MCF 10A (cell line): Measurements from ENCODE around the gene UBE2I. TPM values are rescaled to one million over a fixed set of nuclear protein-coding genes. Genes with fewer than 3 reads are reported as not detected.
A peak's percentile ranks its signal among the peaks of the same experiment; 100 is the strongest.
"Not testable (repeated sequence)": the region's sequence is repeated elsewhere in the genome, so short reads cannot be mapped to it uniquely, and the experiment has no call there.

ENCODE experiments used
- BruUV-seq: library from RNA; stranded (reverse); fragments of 400-500 nt; replicated peaks from 2 replicates; lab custom pipeline; 2021; lab: Mats Ljungman, UMichigan
- CTCF ChIA-PET: fragments of 300-600 bp; sonication (Branson Sonifier 250); formaldehyde crosslinking; extraction: SDS; loops from one replicate; lab custom pipeline; 2021; ENCODE audit warnings: antibody characterized with exemption, inconsistent platforms; lab: Yijun Ruan, JAX
- POLR2A ChIA-PET: fragments of 300-600, 350-650 bp; sonication (Branson Sonifier 250); formaldehyde crosslinking; extraction: SDS; loops from one replicate; lab custom pipeline; 2020; ENCODE audit warnings: antibody characterized with exemption, inconsistent platforms; lab: Yijun Ruan, JAX
- DNase-seq: peaks from one replicate; pipeline ENCODE4 v3.0.0-alpha.2; 2018; ENCODE audit not compliant: unreplicated experiment
- H3K27ac Mint-ChIP-seq: one replicate; pipeline ENCODE4 v1.8.0; 2022; ENCODE audit warnings: mild to moderate bottlenecking, low read depth, mixed read lengths; ENCODE audit not compliant: unreplicated experiment
- H3K27me3 Mint-ChIP-seq: one replicate; pipeline ENCODE4 v1.8.0; 2022; ENCODE audit warnings: mixed read lengths; ENCODE audit not compliant: insufficient read depth, unreplicated experiment
- H3K36me3 Mint-ChIP-seq: one replicate; pipeline ENCODE4 v1.8.0; 2022; ENCODE audit warnings: mild to moderate bottlenecking, moderate library complexity, mixed read lengths; ENCODE audit not compliant: insufficient read depth, unreplicated experiment
- H3K4me1 Mint-ChIP-seq: one replicate; pipeline ENCODE4 v1.8.0; 2022; ENCODE audit warnings: mixed read lengths; ENCODE audit not compliant: insufficient read depth, unreplicated experiment
- H3K4me3 Mint-ChIP-seq: one replicate; pipeline ENCODE4 v1.8.0; 2022; ENCODE audit warnings: mild to moderate bottlenecking, moderate library complexity, mixed read lengths; ENCODE audit not compliant: unreplicated experiment
- H3K9me3 Mint-ChIP-seq: one replicate; pipeline ENCODE4 v1.8.0; 2022; ENCODE audit warnings: mixed read lengths; ENCODE audit not compliant: unreplicated experiment
- intact Hi-C: fragments of 100-400 bp; cut with micrococcal nuclease; formaldehyde crosslinking; loops from 2 replicates; pipeline ENCODE4 v1.14.1; 2022
- total RNA-seq: library from RNA; stranded (reverse); gene quantifications from 2 replicates; pipeline ENCODE4 v1.2.3, GENCODE V29; 2022
- TF ChIP-seq, protein P1 (sequence below): fragments of 200-600 bp; IDR thresholded peaks from one replicate; pipeline ENCODE4 v1.8.0; 2022; ENCODE audit warnings: antibody characterized with exemption, mild to moderate bottlenecking; ENCODE audit not compliant: unreplicated experiment

UBE2I gene
- total RNA-seq, 1 experiment from 2014 or later: 163 TPM

DNA sequence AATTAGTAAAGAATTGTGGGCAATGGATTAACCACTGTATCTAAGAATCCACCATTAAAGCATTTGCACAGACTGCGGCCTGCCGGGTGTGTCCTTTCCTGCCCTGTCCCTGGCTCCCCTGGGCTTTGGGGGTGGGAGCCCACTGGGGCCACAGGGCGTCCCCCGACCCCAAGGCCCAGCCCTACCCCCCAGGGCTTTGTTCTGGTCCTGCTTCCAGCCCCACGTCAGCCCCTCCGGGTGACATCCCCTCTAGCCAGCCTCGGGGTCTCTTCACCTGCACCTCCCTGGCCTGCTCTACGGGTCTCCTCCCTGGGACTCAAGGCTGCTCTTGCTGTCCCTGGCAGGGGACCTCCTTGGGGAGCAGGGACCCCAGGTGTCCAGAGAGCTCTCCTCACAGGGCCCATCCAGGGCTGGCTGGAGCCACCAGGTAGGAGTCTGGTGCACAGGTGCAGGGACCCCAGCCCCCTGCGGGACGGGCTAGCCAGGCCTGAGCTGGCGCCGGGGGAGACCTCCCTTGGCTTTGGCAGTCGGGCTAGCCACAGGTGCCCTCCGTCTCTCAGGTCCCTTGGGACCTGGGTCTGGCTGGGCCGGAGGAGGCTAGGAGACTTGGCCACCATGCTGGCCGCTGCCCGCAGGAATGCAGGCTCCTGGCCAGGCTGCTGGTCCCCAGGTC, 17.6 kb downstream of the UBE2I start:
- BruUV-seq: no TSS peak
- H3K9me3 Mint-ChIP-seq: no peaks in the 10 kb centered on the region
- H3K36me3 Mint-ChIP-seq: peaks cover 23% of the 10 kb centered on the region
- ChIA-PET POLR2A (no interaction called here), CTCF (no interaction called here)
- DNase-seq: no peak
- intact Hi-C loops: no loop called here
- no peak overlapping the region for H3K4me3 Mint-ChIP-seq
- H3K4me1 Mint-ChIP-seq: no peaks in the 10 kb centered on the region
- H3K27me3 Mint-ChIP-seq: no peaks in the 10 kb centered on the region
- TF ChIP-seq, protein P1, sequence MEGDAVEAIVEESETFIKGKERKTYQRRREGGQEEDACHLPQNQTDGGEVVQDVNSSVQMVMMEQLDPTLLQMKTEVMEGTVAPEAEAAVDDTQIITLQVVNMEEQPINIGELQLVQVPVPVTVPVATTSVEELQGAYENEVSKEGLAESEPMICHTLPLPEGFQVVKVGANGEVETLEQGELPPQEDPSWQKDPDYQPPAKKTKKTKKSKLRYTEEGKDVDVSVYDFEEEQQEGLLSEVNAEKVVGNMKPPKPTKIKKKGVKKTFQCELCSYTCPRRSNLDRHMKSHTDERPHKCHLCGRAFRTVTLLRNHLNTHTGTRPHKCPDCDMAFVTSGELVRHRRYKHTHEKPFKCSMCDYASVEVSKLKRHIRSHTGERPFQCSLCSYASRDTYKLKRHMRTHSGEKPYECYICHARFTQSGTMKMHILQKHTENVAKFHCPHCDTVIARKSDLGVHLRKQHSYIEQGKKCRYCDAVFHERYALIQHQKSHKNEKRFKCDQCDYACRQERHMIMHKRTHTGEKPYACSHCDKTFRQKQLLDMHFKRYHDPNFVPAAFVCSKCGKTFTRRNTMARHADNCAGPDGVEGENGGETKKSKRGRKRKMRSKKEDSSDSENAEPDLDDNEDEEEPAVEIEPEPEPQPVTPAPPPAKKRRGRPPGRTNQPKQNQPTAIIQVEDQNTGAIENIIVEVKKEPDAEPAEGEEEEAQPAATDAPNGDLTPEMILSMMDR: no peak
- H3K27ac Mint-ChIP-seq: no peak overlapping the region

DNA sequence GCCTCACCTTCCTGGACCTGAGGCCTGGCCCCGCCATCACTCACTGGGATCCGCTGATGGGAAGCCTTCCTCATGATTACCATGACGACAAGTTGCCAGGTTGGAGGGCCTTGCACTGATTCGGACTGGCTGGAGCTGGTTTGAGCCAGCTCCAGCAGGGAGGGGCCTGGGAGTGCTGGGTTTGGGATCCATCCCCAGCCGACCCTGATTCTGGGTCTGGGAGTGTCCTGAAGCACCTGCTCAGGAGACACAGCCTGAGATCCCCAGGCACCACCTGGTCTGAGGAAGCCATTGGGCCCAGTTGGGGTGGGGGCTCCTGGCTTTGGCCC, 18.1 kb downstream of the UBE2I start:
- H3K9me3 Mint-ChIP-seq: no peaks in the 10 kb centered on the region
- CTCF ChIA-PET: no interaction called here
- no peaks in the 10 kb centered on the region for H3K4me1 Mint-ChIP-seq
- intact Hi-C loops: no loop called here
- peaks cover 18% of the 10 kb centered on the region for H3K36me3 Mint-ChIP-seq
- TF ChIP-seq, protein P1: no peak
- no TSS peak for BruUV-seq
- H3K27me3 Mint-ChIP-seq: no peaks in the 10 kb centered on the region
- POLR2A ChIA-PET: no interaction called here
- no peak overlapping the region for H3K27ac Mint-ChIP-seq
- H3K4me3 Mint-ChIP-seq: no peak overlapping the region
- no peak for DNase-seq

DNA sequence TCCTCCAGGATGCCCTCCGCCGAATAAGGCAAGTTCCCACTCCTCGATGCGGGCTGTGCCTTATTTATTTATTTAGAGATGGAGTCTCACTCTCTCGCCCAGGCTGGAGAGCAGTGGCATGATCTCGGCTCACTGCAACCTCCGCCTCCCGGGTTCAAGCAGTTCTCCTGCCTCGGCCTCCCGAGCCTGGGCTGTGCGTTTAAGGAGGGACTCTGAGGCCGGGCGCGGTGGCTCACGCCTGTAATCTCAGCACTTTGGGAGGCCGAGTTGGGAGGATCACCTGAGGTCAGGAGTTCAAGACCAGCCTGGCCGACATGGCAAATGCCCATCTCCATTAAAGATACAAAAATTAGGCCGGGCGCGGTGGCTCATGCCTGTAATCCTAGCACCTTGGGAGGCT, 18.7 kb downstream of the UBE2I start:
- H3K27ac Mint-ChIP-seq, DNase-seq, POLR2A ChIA-PET, H3K9me3 Mint-ChIP-seq, H3K27me3 Mint-ChIP-seq, BruUV-seq, CTCF ChIA-PET, H3K4me3 Mint-ChIP-seq, H3K4me1 Mint-ChIP-seq, intact Hi-C loops: not testable (repeated sequence)
- H3K36me3 Mint-ChIP-seq: peaks cover 15% of the 10 kb centered on the region

DNA sequence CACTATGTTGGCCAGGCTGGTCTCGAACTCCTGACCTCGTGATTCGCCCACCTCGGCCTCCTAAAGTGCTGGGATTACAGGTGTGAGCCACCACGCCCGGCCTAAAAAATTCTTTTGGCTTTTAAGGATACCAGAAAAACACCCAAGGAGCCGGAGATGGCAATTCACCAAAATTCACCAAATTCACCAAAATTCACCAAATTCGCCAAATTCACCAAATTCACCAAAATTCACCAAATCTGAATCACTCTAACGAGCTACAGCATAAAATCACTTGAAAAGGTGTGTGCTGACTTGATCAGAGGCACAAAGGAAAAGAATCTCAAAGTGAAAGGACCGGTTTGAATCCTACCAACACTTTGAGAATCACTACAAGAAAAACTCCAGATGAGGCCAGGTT, 19.5 kb downstream of the UBE2I start:
- H3K27me3 Mint-ChIP-seq: not testable (repeated sequence)
- POLR2A ChIA-PET: interaction anchor here (0.5 kb wide), 1 partner anchor 506 kb away, joined by 3 read pairs; no protein-coding TSS in a partner anchor

DNA sequence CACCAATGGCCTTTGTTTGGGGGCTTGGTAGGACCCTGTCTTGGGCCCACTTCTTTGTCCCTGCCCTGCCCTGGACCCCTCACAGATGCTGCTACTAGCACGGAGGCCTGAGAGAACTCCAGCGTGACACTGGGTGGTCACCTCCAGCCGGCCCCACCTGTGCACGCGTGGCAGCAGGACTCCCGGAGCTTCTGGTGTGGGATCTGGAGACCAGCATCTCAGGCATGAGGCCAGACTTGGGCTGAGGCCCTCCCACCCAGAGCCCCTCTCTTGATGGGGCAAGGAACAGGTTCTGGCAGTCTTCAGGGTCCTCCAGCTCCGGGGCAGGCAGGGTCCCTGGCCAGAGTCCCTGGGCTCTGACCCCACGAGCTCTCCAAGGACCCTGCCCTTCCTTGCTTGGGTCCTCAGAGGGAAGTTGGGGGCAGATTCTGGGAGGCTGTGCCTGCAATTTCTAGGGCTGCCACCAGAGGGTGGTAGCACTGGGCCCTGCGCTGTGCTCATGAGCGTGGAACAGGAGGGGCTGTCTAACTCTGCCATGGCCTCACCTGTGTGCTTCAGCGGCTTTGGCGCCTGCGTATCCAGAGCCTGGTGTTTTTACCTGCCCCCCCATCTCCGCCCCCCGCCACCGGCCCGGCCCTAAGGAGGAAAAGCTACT, 21.0 kb downstream of the UBE2I start:
- H3K27ac Mint-ChIP-seq: no peak overlapping the region
- BruUV-seq: no TSS peak
- CTCF ChIA-PET: interaction anchor here (0.6 to 1.0 kb wide), 4 partner anchors 12 to 593 kb away, joined by 3 read pairs; no protein-coding TSS in a partner anchor
- no peak overlapping the region for H3K4me3 Mint-ChIP-seq
- POLR2A ChIA-PET: no interaction called here
- intact Hi-C loops: no loop called here
- no peak for DNase-seq
- no peaks in the 10 kb centered on the region for H3K9me3 Mint-ChIP-seq
- H3K4me1 Mint-ChIP-seq: no peaks in the 10 kb centered on the region
- H3K36me3 Mint-ChIP-seq: no peaks in the 10 kb centered on the region
- TF ChIP-seq, protein P1: peak; percentile 37
- peaks cover 13% of the 10 kb centered on the region for H3K27me3 Mint-ChIP-seq

More for the DNA sequence above, 19.5 kb downstream of the UBE2I start:
- intact Hi-C loops, H3K27ac Mint-ChIP-seq, H3K4me3 Mint-ChIP-seq, DNase-seq, H3K4me1 Mint-ChIP-seq, H3K36me3 Mint-ChIP-seq, CTCF ChIA-PET, H3K9me3 Mint-ChIP-seq, BruUV-seq: not testable (repeated sequence)
